Transverse colon (tissue), 4 donors: ENCODE data around the gene FAM180A.

ENCODE experiments used
- CTCF ChIP-seq, 5 experiments: fragments of 200-600 bp in 3 of 5; fragments of 450-650 bp in 2 of 5; sonication (generic) in 3 of 5; IDR thresholded peaks; 1 replicate in 2 of 5; 2 replicates in 3 of 5; pipeline ENCODE4 v1.5.1; 2016 to 2017; ENCODE audit warnings: antibody characterized with exemption in 5 of 5, inconsistent platforms in 3 of 5, mild to moderate bottlenecking in 2 of 5, moderate library complexity in 1 of 5
- EP300 ChIP-seq: sonication (generic); formaldehyde crosslinking; IDR thresholded peaks from one replicate; pipeline ENCODE4 v1.6.1; 2017; ENCODE audit warnings: antibody characterized with exemption, low read depth
- POLR2A ChIP-seq: fragments of 450-650 bp; IDR thresholded peaks from one replicate; pipeline ENCODE4 v1.6.1; 2016; ENCODE audit warnings: antibody characterized with exemption, mild to moderate bottlenecking, moderate library complexity
- POLR2AphosphoS5 ChIP-seq, 3 donors: sonication (generic); formaldehyde crosslinking; IDR thresholded peaks; one replicate each; pipeline ENCODE4 v1.6.1; 2016; ENCODE audit warnings: antibody characterized with exemption in 3 of 3

- TF ChIP-seq CTCF (IDR thresholded peaks at IDR 0.05) = no peak
- TF ChIP-seq POLR2A = no peak
- no peak for TF ChIP-seq EP300
- TF ChIP-seq POLR2AphosphoS5 (IDR thresholded peaks at IDR 0.05) = no peak
Observed at GRCh38 chr7:135690566-135690965, 58.0 kb downstream of the FAM180A start.
